Measurements from ENCODE around the gene PLXNB2. TPM values are rescaled to one million over a fixed set of nuclear protein-coding genes. Genes with fewer than 3 reads are reported as not detected.

Gene PLXNB2
- total and polyA plus RNA-seq, 11 donors: 35.1 to 139 (median 53.0) TPM

GRCh38 chr22:50272044-50272802 lies 35.2 kb downstream of the PLXNB2 start:
- intact Hi-C loops (cut with DNase I): loop anchor here in 5 of 10 donors (5.0 kb wide), 3 partner anchors 35 to 70 kb away; partner anchors contain the start of genes PPP6R2 (in 5 of the 5), PLXNB2 (in 2 of the 5) and DENND6B (in 1 of the 5)
- no peak for DNase-seq
- 28 to 37% (median 36%) methylated on average over 15 to 26 of the region's 26 CpGs for WGBS, 4 donors
- H3K27me3 ChIP-seq: peaks cover 0 to 18% (median 0%) of the 10 kb centered on the region in 9 donors
- peak overlapping the region in 7 of 12 donors; percentile 4 to 85 (median 37) for H3K27ac ChIP-seq
- H3K36me3 ChIP-seq: peaks cover 0 to 24% (median 21%) of the 10 kb centered on the region in 9 donors
- peak overlapping the region in 11 of 12 donors; percentile 22 to 76 (median 63) for H3K4me3 ChIP-seq
- ATAC-seq: no peak
- TF ChIP-seq CTCF (IDR thresholded peaks at IDR 0.05) (peak in 3 of 12 donors; percentile 2 to 8 (median 5)), POLR2A (IDR thresholded peaks at IDR 0.05) (no peak)
- no peaks in the 10 kb centered on the region for H3K9me3 ChIP-seq
- peaks cover 5 to 61% (median 41%) of the 10 kb centered on the region in 12 donors for H3K4me1 ChIP-seq

GRCh38 chr22:50271519-50271970 lies 35.9 kb downstream of the PLXNB2 start:
- peak in 9 of 12 donors; percentile 4 to 41 (median 18) for TF ChIP-seq CTCF (IDR thresholded peaks at IDR 0.05)
- no peak for TF ChIP-seq POLR2A (IDR thresholded peaks at IDR 0.05)
- peak overlapping the region; percentile 22 to 76 (median 62) for H3K4me3 ChIP-seq
- H3K9me3 ChIP-seq: no peaks in the 10 kb centered on the region
- peaks cover 0 to 18% (median 0%) of the 10 kb centered on the region in 9 donors for H3K27me3 ChIP-seq
- H3K27ac ChIP-seq: peak overlapping the region in 11 of 12 donors; percentile 31 to 88 (median 78)
- DNase-seq (peak; percentile 69 to 87 (median 77)), ATAC-seq (peak; percentile 27 to 49 (median 35))
- 0 to 1% (median 0%) methylated on average over 9 to 45 of the region's 45 CpGs for WGBS, 4 donors
- intact Hi-C loops (cut with DNase I): loop anchor here in 5 of 10 donors (5.0 kb wide), 3 partner anchors 36 to 71 kb away; partner anchors contain the start of genes PPP6R2 (in 5 of the 5), PLXNB2 (in 2 of the 5) and DENND6B (in 1 of the 5)
- H3K36me3 ChIP-seq: peaks cover 0 to 17% (median 14%) of the 10 kb centered on the region in 9 donors
- H3K4me1 ChIP-seq: peaks cover 5 to 66% (median 45%) of the 10 kb centered on the region in 12 donors

GRCh38 chr22:50270666-50271394 lies 36.6 kb downstream of the PLXNB2 start:
- peak overlapping the region in 11 of 12 donors; percentile 6 to 88 (median 78) for H3K27ac ChIP-seq

More at GRCh38 chr22:50270666-50271394, 36.6 kb downstream of the PLXNB2 start:
- Histone ChIP-seq H3K36me3 (peaks cover 0 to 10% (median 10%) of the 10 kb centered on the region in 9 donors), H3K27me3 (peaks cover 0 to 18% (median 0%) of the 10 kb centered on the region in 9 donors), H3K9me3 (no peaks in the 10 kb centered on the region), H3K4me1 (peaks cover 5 to 66% (median 45%) of the 10 kb centered on the region in 12 donors), H3K4me3 (peak overlapping the region; percentile 22 to 76 (median 62))
- DNase-seq: peak; percentile 73 to 86 (median 77)
- ATAC-seq: peak in 3 of 4 donors; percentile 49 to 61 (median 60)
- TF ChIP-seq POLR2A (IDR thresholded peaks at IDR 0.05) (no peak), CTCF (IDR thresholded peaks at IDR 0.05) (no peak)
- WGBS, 4 donors: 1 to 3% (median 2%) methylated on average over 51 to 53 of the region's 53 CpGs
- intact Hi-C loops (cut with DNase I): loop anchor here in 5 of 10 donors (5.0 kb wide), 3 partner anchors 36 to 71 kb away; partner anchors contain the start of genes PPP6R2 (in 5 of the 5), PLXNB2 (in 2 of the 5) and DENND6B (in 1 of the 5)

Measured in heart left ventricle (tissue), 16 donors.